Kidney (tissue), 14 donors: ENCODE measurements around the gene KPNA5. TPM values are rescaled to one million over a fixed set of nuclear protein-coding genes. Genes with fewer than 3 reads are reported as not detected.

ENCODE experiments used
- DNase-seq, 5 donors: peaks; one replicate each; pipeline ENCODE4 v3.0.0-alpha.2; 2013 to 2020
- FAIRE-seq: peaks from 2 replicates; lab custom pipeline; 2012; peaks lifted over from hg19 to GRCh38; lab: Jason Lieb, UNC
- H3K27ac ChIP-seq, 2 donors: one replicate each; pipeline ENCODE4 v1.7.0; 2013; ENCODE audit warnings: low read depth in 2 of 2, low read length in 2 of 2, inconsistent platforms in 1 of 2
- H3K27me3 ChIP-seq: one replicate; pipeline ENCODE4 v1.7.1; 2013; ENCODE audit warnings: low read length, inconsistent platforms; ENCODE audit not compliant: control insufficient read depth, insufficient read depth
- H3K36me3 ChIP-seq, 3 donors: one replicate each; pipeline versions ENCODE4 v1.7.0 to v1.7.1; 2013; ENCODE audit warnings: low read length in 3 of 3, control low read depth in 1 of 3, inconsistent platforms in 1 of 3; ENCODE audit not compliant: insufficient read depth in 3 of 3, control insufficient read depth in 2 of 3
- H3K4me1 ChIP-seq, 3 donors: one replicate each; pipeline versions ENCODE4 v1.7.0 to v1.7.1; 2013; ENCODE audit warnings: low read length in 3 of 3, inconsistent platforms in 1 of 3, low read depth in 1 of 3; ENCODE audit not compliant: control insufficient read depth in 2 of 3, insufficient read depth in 2 of 3
- H3K4me3 ChIP-seq, 3 donors: one replicate each; pipeline versions ENCODE4 v1.7.0 to v1.8.1; 2013; ENCODE audit warnings: low read length in 3 of 3, control low read depth in 1 of 3, inconsistent platforms in 1 of 3
- H3K9ac ChIP-seq, 3 donors: one replicate each; pipeline versions ENCODE4 v1.7.0 to v1.7.1; 2013; ENCODE audit warnings: low read length in 3 of 3, control low read depth in 1 of 3, inconsistent platforms in 1 of 3
- H3K9me3 ChIP-seq, 3 donors: one replicate each; pipeline versions ENCODE4 v1.7.0 to v1.7.1; 2013; ENCODE audit warnings: low read length in 3 of 3, control low read depth in 1 of 3, inconsistent platforms in 1 of 3; ENCODE audit not compliant: control insufficient read depth in 2 of 3, insufficient read depth in 1 of 3
- intact Hi-C: fragments of 100-400 bp; cut with DNase I; formaldehyde crosslinking; loops from one replicate; pipeline ENCODE4 v1.11.1; 2022
- polyA plus RNA-seq: library from polyadenylated mRNA; stranded (reverse); fragments of 350-450 nt; fragmentation: Illumina TruSeq; extraction: RNeasy Lipid Tissue Mini Kit (QIAGEN cat#74804); gene quantifications from one replicate; pipeline ENCODE4 v1.2.3, GENCODE V29; 2014; ENCODE audit warnings: low read depth, low replicate concordance; ENCODE audit not compliant: insufficient read depth
- total RNA-seq: library from RNA; stranded (reverse); fragmentation: NEBNext Ultra II Directional; extraction: Animal tissue kit (Norgen Biotek cat#: 25700); gene quantifications from one replicate; pipeline ENCODE4 v1.2.1, GENCODE V29; 2021
- TF ChIP-seq, protein P1 (sequence below): IDR thresholded peaks from 3 replicates; pipeline ENCODE4 v1.5.1; 2012; ENCODE audit warnings: mild to moderate bottlenecking, moderate library complexity, borderline replicate concordance; ENCODE audit not compliant: insufficient read depth; ENCODE audit errors: extremely low read depth
- donor health status: control.
- donor health status: control.
- donor health status: control.
- donor health status: control.
- donor health status: control.
- donor health status: DM: yes; HTN: yes; CAD: no.
- donor health status: Normal renal cell carcinoma (clear cell type).

Gene KPNA5
- total and polyA plus RNA-seq, 2 donors from 2014 or later, result 2.5 to 18.2 TPM

DNA sequence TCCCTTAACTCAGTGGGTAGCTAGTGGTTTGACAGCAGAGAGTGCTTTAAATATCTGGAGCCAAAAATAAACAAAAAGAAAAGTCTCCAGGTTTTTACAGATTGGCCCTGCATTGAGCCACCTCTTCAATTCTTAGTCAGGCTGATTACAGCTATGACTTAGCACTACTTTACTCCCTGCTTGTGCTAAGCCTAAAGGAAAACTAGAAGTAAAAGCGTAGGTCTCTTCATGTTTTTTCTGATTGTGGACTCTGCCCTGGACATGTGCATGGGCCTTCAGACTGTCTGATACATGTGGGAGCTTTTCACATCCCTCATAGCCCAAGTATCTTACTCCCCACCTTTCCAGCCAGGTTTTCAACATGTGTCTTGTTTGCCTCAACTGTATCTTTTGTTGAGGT is 33.3 kb downstream of the KPNA5 start:
- no peak for FAIRE-seq
- peaks cover 3 to 16% (median 7%) of the 10 kb centered on the region in 3 donors for H3K36me3 ChIP-seq
- no peaks in the 10 kb centered on the region for H3K9me3 ChIP-seq
- no peak overlapping the region for H3K4me3 ChIP-seq
- TF ChIP-seq, protein P1, sequence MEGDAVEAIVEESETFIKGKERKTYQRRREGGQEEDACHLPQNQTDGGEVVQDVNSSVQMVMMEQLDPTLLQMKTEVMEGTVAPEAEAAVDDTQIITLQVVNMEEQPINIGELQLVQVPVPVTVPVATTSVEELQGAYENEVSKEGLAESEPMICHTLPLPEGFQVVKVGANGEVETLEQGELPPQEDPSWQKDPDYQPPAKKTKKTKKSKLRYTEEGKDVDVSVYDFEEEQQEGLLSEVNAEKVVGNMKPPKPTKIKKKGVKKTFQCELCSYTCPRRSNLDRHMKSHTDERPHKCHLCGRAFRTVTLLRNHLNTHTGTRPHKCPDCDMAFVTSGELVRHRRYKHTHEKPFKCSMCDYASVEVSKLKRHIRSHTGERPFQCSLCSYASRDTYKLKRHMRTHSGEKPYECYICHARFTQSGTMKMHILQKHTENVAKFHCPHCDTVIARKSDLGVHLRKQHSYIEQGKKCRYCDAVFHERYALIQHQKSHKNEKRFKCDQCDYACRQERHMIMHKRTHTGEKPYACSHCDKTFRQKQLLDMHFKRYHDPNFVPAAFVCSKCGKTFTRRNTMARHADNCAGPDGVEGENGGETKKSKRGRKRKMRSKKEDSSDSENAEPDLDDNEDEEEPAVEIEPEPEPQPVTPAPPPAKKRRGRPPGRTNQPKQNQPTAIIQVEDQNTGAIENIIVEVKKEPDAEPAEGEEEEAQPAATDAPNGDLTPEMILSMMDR, result no peak
- no peak overlapping the region for H3K9ac ChIP-seq
- no peak overlapping the region for H3K27ac ChIP-seq
- no peak for DNase-seq
- intact Hi-C loops, result no loop called here
- H3K4me1 ChIP-seq, result no peaks in the 10 kb centered on the region
- no peaks in the 10 kb centered on the region for H3K27me3 ChIP-seq

DNA sequence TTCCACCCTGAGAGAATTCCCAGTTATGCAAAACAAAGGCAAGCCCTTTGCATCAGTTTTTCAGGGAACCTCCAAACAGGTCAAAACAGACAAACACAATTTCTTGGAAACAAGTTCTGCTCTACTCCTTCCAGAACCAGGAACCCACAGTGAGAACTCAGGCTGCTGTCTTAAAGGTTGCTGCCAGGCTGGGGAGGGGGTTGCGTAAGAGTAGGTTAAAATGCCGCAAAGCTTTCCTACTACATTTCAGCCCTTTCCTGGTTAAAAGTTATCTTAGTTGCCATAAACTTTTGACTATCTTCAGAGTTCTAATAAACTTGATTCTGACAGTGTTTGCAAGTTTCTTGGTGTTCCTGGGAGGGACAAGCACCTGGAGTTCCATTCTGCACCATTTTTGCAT is 33.8 kb downstream of the KPNA5 start:
- no peaks in the 10 kb centered on the region for H3K27me3 ChIP-seq
- H3K4me1 ChIP-seq, result no peaks in the 10 kb centered on the region
- H3K4me3 ChIP-seq, result no peak overlapping the region
- intact Hi-C loops, result no loop called here
- TF ChIP-seq, protein P1, result no peak
- H3K9ac ChIP-seq, result no peak overlapping the region
- no peak for FAIRE-seq
- H3K9me3 ChIP-seq, result no peaks in the 10 kb centered on the region
- DNase-seq, result no peak
- no peak overlapping the region for H3K27ac ChIP-seq
- peaks cover 3 to 16% (median 7%) of the 10 kb centered on the region in 3 donors for H3K36me3 ChIP-seq

DNA sequence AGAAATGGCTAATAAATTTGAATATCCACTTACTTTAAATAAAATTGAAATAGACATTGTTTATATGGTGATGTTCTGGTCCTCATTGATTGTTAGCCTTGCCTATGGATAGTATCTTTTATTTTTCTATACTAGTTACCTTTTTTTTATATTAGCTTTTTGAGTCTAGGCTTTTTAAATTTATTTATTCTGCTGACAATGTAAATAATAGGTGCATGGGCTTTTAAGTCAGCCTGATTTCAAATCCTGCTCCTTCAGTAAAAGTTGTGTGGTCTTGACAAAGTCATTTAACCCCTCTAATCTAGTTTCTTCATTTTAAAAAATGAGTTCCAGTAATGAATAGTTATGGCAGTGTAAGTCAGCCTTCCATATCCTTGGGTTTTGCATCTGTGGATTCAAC is 45.9 kb downstream of the KPNA5 start:
- intact Hi-C loops, result no loop called here
- Histone ChIP-seq H3K9ac (no peak overlapping the region), H3K36me3 (peaks cover 4 to 23% (median 13%) of the 10 kb centered on the region in 3 donors), H3K4me3 (no peak overlapping the region), H3K4me1 (no peaks in the 10 kb centered on the region), H3K27ac (no peak overlapping the region), H3K27me3 (no peaks in the 10 kb centered on the region), H3K9me3 (no peaks in the 10 kb centered on the region)
- FAIRE-seq, result no peak
- TF ChIP-seq, protein P1, result no peak
- no peak for DNase-seq

DNA sequence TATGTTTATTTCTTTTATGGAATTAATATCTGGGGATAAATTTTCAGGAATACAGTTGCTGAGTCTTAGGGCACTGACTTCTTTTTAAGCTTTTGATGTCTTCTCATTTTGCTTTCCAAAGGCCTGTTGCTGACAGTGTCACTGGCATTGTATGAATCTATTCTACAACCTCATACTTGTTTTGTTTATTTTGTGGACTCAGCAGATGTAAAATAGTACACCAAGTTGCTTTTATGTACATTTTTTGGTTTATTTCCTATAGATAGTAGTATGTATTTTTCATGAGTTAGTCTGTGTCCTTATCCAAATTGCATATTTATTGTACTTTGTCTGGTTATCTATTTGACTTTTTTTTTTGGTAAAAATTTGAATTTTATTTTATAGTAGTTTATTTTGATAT is 49.5 kb downstream of the KPNA5 start:
- TF ChIP-seq, protein P1, result no peak
- DNase-seq, result no peak
- intact Hi-C loops, result no loop called here
- H3K4me3 ChIP-seq, result no peak overlapping the region
- H3K27ac ChIP-seq, result no peak overlapping the region
- no peaks in the 10 kb centered on the region for H3K9me3 ChIP-seq
- no peak for FAIRE-seq
- H3K4me1 ChIP-seq, result no peaks in the 10 kb centered on the region
- H3K27me3 ChIP-seq, result no peaks in the 10 kb centered on the region
- H3K36me3 ChIP-seq, result peaks cover 5 to 16% (median 5%) of the 10 kb centered on the region in 3 donors
- H3K9ac ChIP-seq, result no peak overlapping the region
